ENCODE results near the gene ASB6.

ASB6 gene

DNA sequence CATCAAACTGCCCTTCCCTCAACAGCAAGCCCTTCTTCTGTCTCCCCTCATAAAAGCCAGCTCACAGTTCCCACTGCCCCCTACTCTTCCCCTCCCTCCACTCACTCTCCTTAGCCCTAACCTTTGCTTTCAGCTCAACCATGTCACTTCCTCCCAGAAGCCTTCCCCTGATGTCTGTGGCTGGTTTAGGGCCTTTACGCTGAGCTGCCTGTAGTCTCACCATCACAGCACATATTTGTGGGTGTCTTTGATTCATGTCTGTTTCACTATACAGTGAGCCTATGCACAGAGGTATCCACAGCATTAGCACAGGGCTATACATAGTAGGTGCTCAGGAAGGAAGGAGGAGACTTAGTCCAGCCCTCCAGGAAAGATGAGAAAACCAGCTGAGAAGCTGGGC lies 55.7 kb downstream of the ASB6 start:
- DNase-seq (ENCODE audit: low spot score): no peak

DNA sequence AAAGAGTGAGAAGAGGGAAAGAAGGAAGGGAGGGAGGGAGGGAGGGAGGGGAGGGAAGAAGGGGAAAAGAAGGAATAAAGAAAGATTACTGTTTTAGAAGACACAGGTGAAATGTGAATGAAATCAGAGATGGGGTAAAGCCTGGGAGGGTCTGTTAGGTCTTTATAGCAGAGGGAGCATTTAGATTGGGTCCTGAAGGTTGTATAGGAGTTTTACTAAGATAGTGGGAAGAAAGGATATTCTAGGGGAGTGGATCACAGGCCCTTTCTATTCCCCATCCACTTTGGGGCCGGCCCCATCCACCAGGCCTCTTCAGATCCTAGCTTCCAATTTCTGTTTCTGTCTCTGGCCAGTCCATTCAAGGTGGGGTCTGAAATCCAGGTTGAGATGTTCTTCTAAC lies 56.6 kb downstream of the ASB6 start:
- DNase-seq (ENCODE audit: low spot score): no peak

Data from AG20443 (cell line).